GM10248 (cell line): Measurements from ENCODE around the gene CUL1.

ENCODE experiments used
- CTCF ChIA-PET: fragments of 300-600 bp; sonication (Branson Sonifier 250); formaldehyde crosslinking; extraction: SDS; loops from one replicate; lab custom pipeline; 2021; ENCODE audit warnings: antibody characterized with exemption; lab: Yijun Ruan, JAX
- POLR2A ChIA-PET: fragments of 350-650 bp; sonication (Branson Sonifier 250); formaldehyde crosslinking; extraction: SDS; loops from one replicate; lab custom pipeline; 2020; ENCODE audit warnings: antibody characterized with exemption; lab: Yijun Ruan, JAX
- DNase-seq: peaks from one replicate; pipeline ENCODE4 v3.0.0; 2012; ENCODE audit errors: extremely low spot score
- TF ChIP-seq, protein P1 (sequence below): IDR thresholded peaks from 2 replicates; pipeline ENCODE4 v1.5.1; 2012; ENCODE audit warnings: mild to moderate bottlenecking, low read depth; ENCODE audit errors: extremely low read depth, missing control alignments, control extremely low read depth

CUL1 gene

DNA sequence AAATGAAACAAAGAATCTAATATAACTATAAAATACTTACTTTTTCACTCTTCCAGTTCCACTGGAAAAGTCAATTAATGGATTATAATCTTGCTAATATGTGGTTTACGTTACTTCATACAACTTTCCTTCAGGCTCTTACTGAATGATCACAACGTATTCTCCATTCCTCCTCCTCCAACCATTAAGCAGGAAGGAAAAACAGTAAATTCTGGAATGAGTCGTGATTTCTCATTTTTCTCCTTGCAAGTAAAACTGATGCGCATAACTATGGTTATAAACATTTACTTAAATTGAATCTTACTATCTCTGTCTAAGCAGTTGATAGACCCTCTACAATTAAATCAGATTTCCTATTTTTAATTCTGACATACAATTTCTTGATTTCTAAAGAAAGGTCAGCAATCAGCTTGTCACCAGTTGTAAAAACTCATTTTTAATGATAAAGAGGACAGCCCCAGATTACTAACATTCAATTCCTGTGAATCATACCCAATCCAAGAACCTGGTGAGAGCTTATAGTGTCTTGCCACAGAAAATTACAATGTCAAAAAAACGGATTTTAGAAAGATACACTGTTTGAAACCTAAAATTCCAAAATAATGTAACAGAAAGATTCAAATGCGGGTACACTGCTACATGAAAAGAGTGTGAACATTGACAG lies 121.1 kb downstream of the CUL1 start:
- POLR2A ChIA-PET: no interaction called here
- no peak for DNase-seq
- TF ChIP-seq, protein P1, sequence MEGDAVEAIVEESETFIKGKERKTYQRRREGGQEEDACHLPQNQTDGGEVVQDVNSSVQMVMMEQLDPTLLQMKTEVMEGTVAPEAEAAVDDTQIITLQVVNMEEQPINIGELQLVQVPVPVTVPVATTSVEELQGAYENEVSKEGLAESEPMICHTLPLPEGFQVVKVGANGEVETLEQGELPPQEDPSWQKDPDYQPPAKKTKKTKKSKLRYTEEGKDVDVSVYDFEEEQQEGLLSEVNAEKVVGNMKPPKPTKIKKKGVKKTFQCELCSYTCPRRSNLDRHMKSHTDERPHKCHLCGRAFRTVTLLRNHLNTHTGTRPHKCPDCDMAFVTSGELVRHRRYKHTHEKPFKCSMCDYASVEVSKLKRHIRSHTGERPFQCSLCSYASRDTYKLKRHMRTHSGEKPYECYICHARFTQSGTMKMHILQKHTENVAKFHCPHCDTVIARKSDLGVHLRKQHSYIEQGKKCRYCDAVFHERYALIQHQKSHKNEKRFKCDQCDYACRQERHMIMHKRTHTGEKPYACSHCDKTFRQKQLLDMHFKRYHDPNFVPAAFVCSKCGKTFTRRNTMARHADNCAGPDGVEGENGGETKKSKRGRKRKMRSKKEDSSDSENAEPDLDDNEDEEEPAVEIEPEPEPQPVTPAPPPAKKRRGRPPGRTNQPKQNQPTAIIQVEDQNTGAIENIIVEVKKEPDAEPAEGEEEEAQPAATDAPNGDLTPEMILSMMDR: no peak
- CTCF ChIA-PET: interaction anchor here (1.2 to 1.7 kb wide), 2 partner anchors 9 to 18 kb away, joined by 3 to 6 read pairs; no protein-coding TSS in a partner anchor

DNA sequence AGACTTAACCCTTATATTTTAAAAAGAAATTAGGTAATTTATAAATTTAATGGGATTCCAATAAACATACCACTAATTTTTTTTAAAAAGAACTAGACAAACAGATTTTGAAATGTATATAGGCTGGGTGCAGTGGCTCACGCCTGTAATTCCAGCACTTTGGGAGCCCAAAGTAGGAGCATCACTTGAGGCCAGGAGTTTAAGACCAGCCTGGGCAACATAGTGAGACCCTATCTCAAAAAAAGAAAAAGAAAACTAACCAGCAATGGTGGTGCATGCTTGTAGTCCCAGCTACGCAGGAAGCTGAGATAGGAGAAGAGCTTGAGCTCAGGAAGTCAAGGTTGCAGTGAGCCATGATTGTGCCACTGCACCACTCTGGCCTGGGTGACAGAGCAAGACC lies 122.7 kb downstream of the CUL1 start:
- ChIA-PET POLR2A (no interaction called here), CTCF (interaction anchor here (1.2 to 1.8 kb wide), 3 partner anchors 11 to 35 kb away, joined by 3 to 6 read pairs (median 4); no protein-coding TSS in a partner anchor)
- TF ChIP-seq, protein P1: no peak
- no peak for DNase-seq

DNA sequence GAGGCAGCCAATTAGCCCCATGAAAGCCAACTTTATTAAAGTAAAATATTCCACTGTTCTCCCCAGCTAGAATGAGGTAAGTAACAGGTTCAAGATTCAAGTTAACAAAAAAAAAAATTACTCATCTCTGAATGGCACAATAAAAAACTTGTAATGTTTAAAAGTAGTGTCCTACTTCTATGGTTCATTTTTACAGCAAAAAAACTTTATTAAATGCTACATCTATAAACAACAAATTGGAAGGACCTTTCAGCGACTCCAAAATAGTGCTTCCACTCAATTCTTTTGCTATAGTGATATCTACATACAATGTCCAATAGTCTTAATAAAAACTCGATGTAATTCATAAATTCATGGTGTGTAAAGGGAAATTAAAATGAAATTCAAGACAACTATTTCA lies 126.2 kb downstream of the CUL1 start:
- TF ChIP-seq, protein P1: no peak
- ChIA-PET CTCF (no interaction called here), POLR2A (no interaction called here)
- no peak for DNase-seq

DNA sequence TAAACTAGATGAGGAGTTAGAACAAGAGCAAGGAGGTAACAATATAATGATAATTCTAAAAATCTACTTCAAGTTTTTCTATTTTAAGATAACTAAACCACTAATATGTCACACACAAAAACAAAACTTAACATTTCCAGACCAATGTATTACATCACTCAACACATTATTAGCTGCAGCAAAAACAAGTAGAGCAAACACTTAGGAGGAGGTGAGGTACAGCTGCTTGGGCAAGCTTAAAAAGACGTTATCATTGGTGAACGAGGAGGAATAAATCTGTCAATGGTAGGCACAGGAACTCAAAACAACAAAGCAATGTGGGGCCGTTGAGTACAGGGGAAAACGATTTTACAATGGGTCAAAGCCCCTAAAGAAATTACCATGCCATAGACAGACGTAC lies 126.6 kb downstream of the CUL1 start:
- TF ChIP-seq, protein P1: no peak
- no peak for DNase-seq
- CTCF ChIA-PET: no interaction called here
- POLR2A ChIA-PET: no interaction called here

DNA sequence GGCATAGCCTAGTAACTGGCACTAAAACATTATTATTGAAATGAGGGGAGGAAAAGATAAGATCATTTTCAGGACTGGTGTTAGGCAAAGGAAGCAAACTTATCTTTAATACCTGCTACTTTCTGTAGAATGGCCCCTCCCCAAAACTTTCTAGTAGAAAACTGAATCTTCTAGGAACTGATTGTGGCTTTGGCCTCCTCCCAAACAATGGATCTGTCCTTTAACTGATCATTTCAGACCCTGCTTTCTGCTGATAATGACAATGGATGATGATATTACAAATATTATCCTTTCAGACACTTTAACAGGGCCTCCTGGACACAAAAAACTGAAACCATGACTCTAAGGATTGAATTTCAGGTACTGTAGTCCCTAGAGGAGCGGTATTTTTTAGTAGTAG lies 130.3 kb downstream of the CUL1 start:
- POLR2A ChIA-PET: no interaction called here
- no peak for DNase-seq
- TF ChIP-seq, protein P1: no peak
- CTCF ChIA-PET: no interaction called here

DNA sequence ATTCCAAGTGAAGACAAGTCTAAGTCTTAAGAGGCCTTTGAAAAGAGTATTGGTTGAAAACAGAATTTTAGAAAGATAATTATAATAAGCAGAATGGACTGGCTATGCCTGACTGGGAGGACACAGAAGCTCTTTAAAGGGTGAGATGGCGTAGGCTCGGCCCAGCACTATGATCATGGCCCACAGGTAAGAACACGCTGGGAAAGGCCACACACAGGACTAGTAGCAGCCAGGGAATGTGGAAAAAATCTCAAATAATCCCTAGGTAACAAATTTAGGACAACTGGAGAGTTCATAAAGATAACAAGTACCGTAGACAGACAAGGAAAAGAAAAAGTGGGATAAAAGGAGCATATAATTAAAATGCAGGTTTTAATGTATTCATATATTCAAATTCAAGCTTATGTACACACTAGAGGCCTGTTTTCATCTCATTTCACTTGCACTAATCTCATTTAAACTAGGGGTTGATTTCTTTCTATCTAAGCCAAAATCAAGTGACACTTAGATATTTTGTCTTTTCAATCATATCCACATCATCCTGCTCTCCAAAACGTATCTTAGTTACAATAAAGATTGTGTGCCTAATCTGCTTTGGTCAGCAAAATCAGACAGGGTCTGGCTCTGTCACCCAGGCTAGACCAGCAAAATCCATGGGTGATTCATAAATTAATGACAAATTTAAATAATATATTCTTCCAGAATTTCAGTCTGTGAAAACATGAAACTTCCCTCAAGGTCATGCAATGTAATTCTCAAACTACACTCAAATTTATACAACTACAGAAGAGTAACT lies 132.4 kb downstream of the CUL1 start:
- ChIA-PET POLR2A (no interaction called here), CTCF (interaction anchor here (0.7 kb wide), 1 partner anchor 14 kb away, joined by 3 read pairs; no protein-coding TSS in a partner anchor)
- no peak for DNase-seq

More for the DNA sequence above, 132.4 kb downstream of the CUL1 start:
- TF ChIP-seq, protein P1: no peak
